Measurements from ENCODE around the gene MEOX2.

GRCh38 chr7:15674586-15674985 is 11.9 kb downstream of the MEOX2 start:
- TF ChIP-seq CTCF (conservative IDR thresholded peaks at IDR 0.05; ENCODE audit: low read depth, low read length) (no peak), EZH2 (IDR thresholded peaks at IDR 0.05; ENCODE audit: low read length, unreplicated experiment) (no peak), EZH2phosphoT487 (IDR thresholded peaks at IDR 0.05; ENCODE audit: borderline replicate concordance, low read length) (no peak)

Measured in PC-3 (cell line).